Osteoblast (primary cell): ENCODE measurements around the gene ANXA4. TPM values are rescaled to one million over a fixed set of nuclear protein-coding genes. Genes with fewer than 3 reads are reported as not detected.

Experiments used
- DNase-seq: peaks from one replicate; pipeline ENCODE4 v3.0.0; 2011; ENCODE audit warnings: low spot score, mixed read lengths; ENCODE audit not compliant: insufficient read length; ENCODE audit errors: missing footprints
- H2AFZ ChIP-seq: 2 replicates; pipeline ENCODE4 v1.6.0; 2011; ENCODE audit warnings: mild to moderate bottlenecking, low read length
- H3K27ac ChIP-seq: 2 replicates; pipeline ENCODE4 v1.5.1; 2011; ENCODE audit warnings: mild to moderate bottlenecking, low read depth, low read length, moderate library complexity
- H3K27me3 ChIP-seq: 2 replicates; pipeline ENCODE4 v1.6.0; 2012; ENCODE audit warnings: mild to moderate bottlenecking, control low read depth, inconsistent platforms, low read length, moderate library complexity; ENCODE audit not compliant: insufficient read depth
- H3K36me3 ChIP-seq: 2 replicates; pipeline ENCODE4 v1.5.1; 2011; ENCODE audit warnings: mild to moderate bottlenecking, low read length, control low read depth, moderate library complexity; ENCODE audit not compliant: insufficient read depth
- H3K4me1 ChIP-seq: 2 replicates; pipeline ENCODE4 v1.5.1; 2011; ENCODE audit warnings: mild to moderate bottlenecking, low read length, control low read depth, moderate library complexity; ENCODE audit not compliant: insufficient read depth
- H3K4me2 ChIP-seq: 2 replicates; pipeline ENCODE4 v1.6.0; 2011; ENCODE audit warnings: mild to moderate bottlenecking, low read length; ENCODE audit not compliant: insufficient read depth
- H3K4me3 ChIP-seq: fragments of 200-600 bp; sonication (generic); 3 replicates; pipeline ENCODE4 v1.5.1; 2012; ENCODE audit warnings: mild to moderate bottlenecking, low read length, inconsistent platforms; ENCODE audit not compliant: insufficient read depth
- H3K79me2 ChIP-seq: 2 replicates; pipeline ENCODE4 v1.6.0; 2012; ENCODE audit warnings: mild to moderate bottlenecking, low read length, control low read depth, inconsistent platforms; ENCODE audit not compliant: insufficient read depth
- H3K9me3 ChIP-seq: 2 replicates; pipeline ENCODE4 v1.5.1; 2011; ENCODE audit warnings: low read depth, low read length, control low read depth
- H4K20me1 ChIP-seq: 2 replicates; pipeline ENCODE4 v1.6.0; 2012; ENCODE audit warnings: mild to moderate bottlenecking, low read length, control low read depth; ENCODE audit not compliant: insufficient read depth
- total RNA-seq: library from RNA; depleted of rRNA; stranded (reverse); fragments of >200 nt; gene quantifications from 2 replicates; pipeline ENCODE4 v1.2.3, GENCODE V29; 2012
- TF ChIP-seq, protein P1 (sequence below): IDR thresholded peaks from 2 replicates; pipeline ENCODE4 v1.5.1; 2011; ENCODE audit warnings: mild to moderate bottlenecking, low read depth, low read length, moderate library complexity; ENCODE audit errors: extremely low read depth

Gene ANXA4
- total RNA-seq, 1 donor: 38.4 TPM

- no peaks in the 10 kb centered on the region for H3K79me2 ChIP-seq
- no peak overlapping the region for H3K27ac ChIP-seq
- H4K20me1 ChIP-seq: no peaks in the 10 kb centered on the region
- no peak overlapping the region for H2AFZ ChIP-seq
- no peaks in the 10 kb centered on the region for H3K27me3 ChIP-seq
- no peak for DNase-seq
- peaks cover under 1% of the 10 kb centered on the region for H3K4me1 ChIP-seq
- TF ChIP-seq, protein P1, sequence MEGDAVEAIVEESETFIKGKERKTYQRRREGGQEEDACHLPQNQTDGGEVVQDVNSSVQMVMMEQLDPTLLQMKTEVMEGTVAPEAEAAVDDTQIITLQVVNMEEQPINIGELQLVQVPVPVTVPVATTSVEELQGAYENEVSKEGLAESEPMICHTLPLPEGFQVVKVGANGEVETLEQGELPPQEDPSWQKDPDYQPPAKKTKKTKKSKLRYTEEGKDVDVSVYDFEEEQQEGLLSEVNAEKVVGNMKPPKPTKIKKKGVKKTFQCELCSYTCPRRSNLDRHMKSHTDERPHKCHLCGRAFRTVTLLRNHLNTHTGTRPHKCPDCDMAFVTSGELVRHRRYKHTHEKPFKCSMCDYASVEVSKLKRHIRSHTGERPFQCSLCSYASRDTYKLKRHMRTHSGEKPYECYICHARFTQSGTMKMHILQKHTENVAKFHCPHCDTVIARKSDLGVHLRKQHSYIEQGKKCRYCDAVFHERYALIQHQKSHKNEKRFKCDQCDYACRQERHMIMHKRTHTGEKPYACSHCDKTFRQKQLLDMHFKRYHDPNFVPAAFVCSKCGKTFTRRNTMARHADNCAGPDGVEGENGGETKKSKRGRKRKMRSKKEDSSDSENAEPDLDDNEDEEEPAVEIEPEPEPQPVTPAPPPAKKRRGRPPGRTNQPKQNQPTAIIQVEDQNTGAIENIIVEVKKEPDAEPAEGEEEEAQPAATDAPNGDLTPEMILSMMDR: no peak
- no peak overlapping the region for H3K4me2 ChIP-seq
- H3K4me3 ChIP-seq: no peak overlapping the region
- H3K9me3 ChIP-seq: no peaks in the 10 kb centered on the region
- no peaks in the 10 kb centered on the region for H3K36me3 ChIP-seq
Measured at GRCh38 chr2:69701100-69701945, 40.6 kb upstream of the ANXA4 start.

DNA sequence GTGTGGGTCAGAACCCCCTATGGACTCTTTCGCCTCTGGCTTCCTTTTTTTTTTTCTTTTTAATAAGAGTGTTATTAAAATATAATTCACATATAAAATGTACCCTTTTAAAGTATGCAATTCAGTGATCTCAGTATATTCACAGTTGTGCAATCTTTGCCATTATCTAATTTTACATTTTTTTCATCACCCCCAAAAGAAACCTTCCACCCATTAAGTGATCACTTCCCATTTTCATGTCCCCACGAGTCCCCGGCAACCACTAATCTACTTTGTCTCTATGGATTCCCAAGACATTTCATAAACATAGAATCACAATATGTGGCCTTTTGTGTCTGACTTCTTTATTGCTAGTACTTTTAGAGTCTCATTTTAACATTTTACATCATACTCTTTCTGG lies 38.7 kb upstream of the ANXA4 start:
- H3K27ac ChIP-seq: no peak overlapping the region
- no peaks in the 10 kb centered on the region for H3K36me3 ChIP-seq
- no peak for DNase-seq
- H3K4me3 ChIP-seq: no peak overlapping the region
- no peaks in the 10 kb centered on the region for H3K9me3 ChIP-seq
- H2AFZ ChIP-seq: no peak overlapping the region
- TF ChIP-seq, protein P1: no peak
- H3K4me2 ChIP-seq: no peak overlapping the region
- H3K79me2 ChIP-seq: no peaks in the 10 kb centered on the region
- H4K20me1 ChIP-seq: no peaks in the 10 kb centered on the region
- H3K4me1 ChIP-seq: no peaks in the 10 kb centered on the region
- H3K27me3 ChIP-seq: no peaks in the 10 kb centered on the region

DNA sequence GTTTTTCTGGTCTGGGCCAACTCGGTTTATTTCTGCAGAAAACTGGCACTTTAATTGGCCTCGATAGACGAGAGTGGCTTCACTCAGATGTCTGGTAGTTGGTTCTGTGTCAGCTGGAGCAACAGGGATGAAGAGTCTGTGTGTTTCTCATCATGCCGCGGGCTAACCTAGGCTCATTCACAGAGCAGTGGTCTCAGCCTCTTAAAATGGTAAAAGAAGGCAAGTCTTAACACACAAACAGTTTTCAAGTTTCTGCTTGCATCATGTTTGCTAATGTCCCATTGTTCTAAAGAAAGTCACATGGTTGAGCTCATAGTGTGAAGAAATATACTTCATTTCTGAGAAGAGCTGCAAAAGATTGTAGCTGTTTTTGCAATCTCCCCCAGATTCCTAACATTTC lies 37.5 kb upstream of the ANXA4 start:
- Histone ChIP-seq H3K9me3 (no peaks in the 10 kb centered on the region), H3K4me2 (peak overlapping the region; percentile 15), H2AFZ (peak overlapping the region; percentile 70), H3K4me1 (no peaks in the 10 kb centered on the region), H3K36me3 (no peaks in the 10 kb centered on the region), H3K27ac (no peak overlapping the region), H3K79me2 (no peaks in the 10 kb centered on the region), H3K27me3 (no peaks in the 10 kb centered on the region), H3K4me3 (no peak overlapping the region), H4K20me1 (no peaks in the 10 kb centered on the region)
- TF ChIP-seq, protein P1: no peak
- no peak for DNase-seq

- Histone ChIP-seq H2AFZ (no peak overlapping the region), H3K4me1 (no peaks in the 10 kb centered on the region), H3K4me3 (no peak overlapping the region), H3K9me3 (no peaks in the 10 kb centered on the region), H3K79me2 (no peaks in the 10 kb centered on the region), H3K27me3 (no peaks in the 10 kb centered on the region), H4K20me1 (no peaks in the 10 kb centered on the region), H3K4me2 (no peak overlapping the region), H3K36me3 (no peaks in the 10 kb centered on the region), H3K27ac (no peak overlapping the region)
- TF ChIP-seq, protein P1: no peak
- no peak for DNase-seq
Measured at GRCh38 chr2:69709290-69709689, 32.6 kb upstream of the ANXA4 start.
